ENCODE measurements around the gene PNKD. TPM values are rescaled to one million over a fixed set of nuclear protein-coding genes. Genes with fewer than 3 reads are reported as not detected.

PNKD gene
- polyA plus RNA-seq, 2 of the 4 experiments (the other 2 are of a cell fraction): 46.2 to 51.7 TPM

DNA sequence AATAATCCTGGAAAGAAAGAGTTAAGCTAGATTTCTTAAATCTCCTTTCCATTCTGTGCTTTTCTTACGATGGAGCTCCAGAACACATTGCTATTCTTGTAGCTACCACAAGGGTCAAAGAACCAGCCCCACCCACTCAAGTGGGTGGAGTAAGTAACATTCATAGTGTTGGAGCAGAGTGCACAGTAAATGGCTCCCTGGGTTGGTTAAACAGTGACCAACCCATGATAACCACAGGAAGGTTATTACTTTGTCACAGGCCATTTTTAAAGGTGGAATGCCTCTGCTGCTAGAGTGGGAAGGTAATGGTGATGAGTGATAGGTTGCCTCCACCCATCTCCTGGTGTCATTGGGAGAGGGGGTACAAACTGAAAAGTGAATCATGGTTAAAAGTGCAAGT is 39.4 kb upstream of the PNKD start (continued):
- TF ChIP-seq NR3C1 (IDR thresholded peaks at IDR 0.05) (no peak), MAZ (IDR thresholded peaks at IDR 0.05; ENCODE audit: borderline replicate concordance, low read depth, low read length) (no peak)

- ChIA-PET CTCF (no interaction called here), POLR2A (interaction anchor here (1.3 kb wide), 1 partner anchor 9 kb away, joined by 4 read pairs; no protein-coding TSS in a partner anchor)
- no peak for DNase-seq (ENCODE audit: low read depth in 1 of 2, low spot score in 1 of 2)
- peaks cover 31% of the 10 kb centered on the region for H3K4me1 ChIP-seq
- no peaks in the 10 kb centered on the region for H3K9me3 ChIP-seq
- FAIRE-seq: no peak
- no peak overlapping the region for H3K4me2 ChIP-seq
- WGBS (ENCODE audit: missing lambda C conversion rate): 88% methylated on average over 4 of the region's 4 CpGs
- TF ChIP-seq CBX2 (IDR thresholded peaks at IDR 0.05; ENCODE audit: borderline replicate concordance, low read depth): no peak
- TF ChIP-seq FOSB (CRISPR knock-in tag; IDR thresholded peaks at IDR 0.05): no peak
- TF ChIP-seq RARB (CRISPR knock-in tag; IDR thresholded peaks at IDR 0.05): no peak
- no peak for TF ChIP-seq TFCP2L1 (CRISPR knock-in tag; IDR thresholded peaks at IDR 0.05)
- no peak for TF ChIP-seq ZNF302 (CRISPR knock-in tag; IDR thresholded peaks at IDR 0.05)
- no peak for TF ChIP-seq ZC3H11A (IDR thresholded peaks at IDR 0.05)
- TF ChIP-seq, protein P1, sequence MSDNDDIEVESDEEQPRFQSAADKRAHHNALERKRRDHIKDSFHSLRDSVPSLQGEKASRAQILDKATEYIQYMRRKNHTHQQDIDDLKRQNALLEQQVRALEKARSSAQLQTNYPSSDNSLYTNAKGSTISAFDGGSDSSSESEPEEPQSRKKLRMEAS (IDR thresholded peaks at IDR 0.05): no peak
- TF ChIP-seq, protein P2, sequence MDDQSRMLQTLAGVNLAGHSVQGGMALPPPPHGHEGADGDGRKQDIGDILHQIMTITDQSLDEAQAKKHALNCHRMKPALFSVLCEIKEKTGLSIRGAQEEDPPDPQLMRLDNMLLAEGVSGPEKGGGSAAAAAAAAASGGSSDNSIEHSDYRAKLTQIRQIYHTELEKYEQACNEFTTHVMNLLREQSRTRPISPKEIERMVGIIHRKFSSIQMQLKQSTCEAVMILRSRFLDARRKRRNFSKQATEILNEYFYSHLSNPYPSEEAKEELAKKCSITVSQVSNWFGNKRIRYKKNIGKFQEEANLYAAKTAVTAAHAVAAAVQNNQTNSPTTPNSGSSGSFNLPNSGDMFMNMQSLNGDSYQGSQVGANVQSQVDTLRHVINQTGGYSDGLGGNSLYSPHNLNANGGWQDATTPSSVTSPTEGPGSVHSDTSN (IDR thresholded peaks at IDR 0.05): no peak
- no peak for TF ChIP-seq CBX8 (IDR thresholded peaks at IDR 0.05)
- no peak for TF ChIP-seq NPAS2 (CRISPR knock-in tag; IDR thresholded peaks at IDR 0.05; ENCODE audit: borderline replicate concordance)
- TF ChIP-seq, protein P3, sequence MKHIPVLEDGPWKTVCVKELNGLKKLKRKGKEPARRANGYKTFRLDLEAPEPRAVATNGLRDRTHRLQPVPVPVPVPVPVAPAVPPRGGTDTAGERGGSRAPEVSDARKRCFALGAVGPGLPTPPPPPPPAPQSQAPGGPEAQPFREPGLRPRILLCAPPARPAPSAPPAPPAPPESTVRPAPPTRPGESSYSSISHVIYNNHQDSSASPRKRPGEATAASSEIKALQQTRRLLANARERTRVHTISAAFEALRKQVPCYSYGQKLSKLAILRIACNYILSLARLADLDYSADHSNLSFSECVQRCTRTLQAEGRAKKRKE (CRISPR knock-in tag; IDR thresholded peaks at IDR 0.05; ENCODE audit: low read depth): no peak
- no peak for TF ChIP-seq RCOR1 (IDR thresholded peaks at IDR 0.05; ENCODE audit: low read depth, low read length)
- no peak for TF ChIP-seq SREBF2 (IDR thresholded peaks at IDR 0.05)
- TF ChIP-seq, protein P4, sequence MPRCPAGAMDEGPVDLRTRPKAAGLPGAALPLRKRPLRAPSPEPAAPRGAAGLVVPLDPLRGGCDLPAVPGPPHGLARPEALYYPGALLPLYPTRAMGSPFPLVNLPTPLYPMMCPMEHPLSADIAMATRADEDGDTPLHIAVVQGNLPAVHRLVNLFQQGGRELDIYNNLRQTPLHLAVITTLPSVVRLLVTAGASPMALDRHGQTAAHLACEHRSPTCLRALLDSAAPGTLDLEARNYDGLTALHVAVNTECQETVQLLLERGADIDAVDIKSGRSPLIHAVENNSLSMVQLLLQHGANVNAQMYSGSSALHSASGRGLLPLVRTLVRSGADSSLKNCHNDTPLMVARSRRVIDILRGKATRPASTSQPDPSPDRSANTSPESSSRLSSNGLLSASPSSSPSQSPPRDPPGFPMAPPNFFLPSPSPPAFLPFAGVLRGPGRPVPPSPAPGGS (IDR thresholded peaks at IDR 0.05): no peak
- no peak for TF ChIP-seq FOSL2 (IDR thresholded peaks at IDR 0.05)
- no peak for TF ChIP-seq FOSL2 (CRISPR knock-in tag; IDR thresholded peaks at IDR 0.05)
- TF ChIP-seq ZSCAN20 (CRISPR knock-in tag; IDR thresholded peaks at IDR 0.05): no peak
- no peak for ATAC-seq
- no peak overlapping the region for H3K27ac ChIP-seq
- H3K4me3 ChIP-seq: no peak overlapping the region
These were observed 36.8 kb upstream of the PNKD start for GRCh38 chr2:218233543-218233942.

GRCh38 chr2:218234521-218234920 is 35.8 kb upstream of the PNKD start:
- ChIA-PET CTCF (interaction anchor here (1.1 kb wide), 1 partner anchor 18 kb away, joined by 3 read pairs; no protein-coding TSS in a partner anchor), POLR2A (no interaction called here)
- Histone ChIP-seq H3K9me3 (no peaks in the 10 kb centered on the region), H3K4me1 (peaks cover 21% of the 10 kb centered on the region), H3K4me2 (no peak overlapping the region), H3K4me3 (no peak overlapping the region), H3K27ac (no peak overlapping the region)
- ATAC-seq (no peak), FAIRE-seq (no peak), DNase-seq (ENCODE audit: low read depth in 1 of 2, low spot score in 1 of 2) (no peak)
- WGBS (ENCODE audit: missing lambda C conversion rate): 40% methylated on average over 3 of the region's 3 CpGs
- TF ChIP-seq POLR2A (IDR thresholded peaks at IDR 0.05; ENCODE audit: low read length) (no peak), RCOR1 (IDR thresholded peaks at IDR 0.05; ENCODE audit: low read depth, low read length) (no peak), TP53 (CRISPR knock-in tag; IDR thresholded peaks at IDR 0.05) (no peak), ELK1 (IDR thresholded peaks at IDR 0.05; ENCODE audit: low read depth, low read length) (no peak), GATA3 (IDR thresholded peaks at IDR 0.05; ENCODE audit: borderline replicate concordance) (no peak), KDM5A (IDR thresholded peaks at IDR 0.05) (no peak), HES2 (IDR thresholded peaks at IDR 0.05) (no peak), NR3C1 (IDR thresholded peaks at IDR 0.05) (no peak), NPAS2 (CRISPR knock-in tag; IDR thresholded peaks at IDR 0.05; ENCODE audit: borderline replicate concordance) (no peak), EHF (CRISPR knock-in tag; IDR thresholded peaks at IDR 0.05) (no peak), HEYL (CRISPR knock-in tag; IDR thresholded peaks at IDR 0.05) (no peak), POLR2AphosphoS2 (conservative IDR thresholded peaks at IDR 0.05; ENCODE audit: low read length) (no peak), CBX2 (IDR thresholded peaks at IDR 0.05; ENCODE audit: borderline replicate concordance, low read depth) (no peak)
- TF ChIP-seq, protein P5, sequence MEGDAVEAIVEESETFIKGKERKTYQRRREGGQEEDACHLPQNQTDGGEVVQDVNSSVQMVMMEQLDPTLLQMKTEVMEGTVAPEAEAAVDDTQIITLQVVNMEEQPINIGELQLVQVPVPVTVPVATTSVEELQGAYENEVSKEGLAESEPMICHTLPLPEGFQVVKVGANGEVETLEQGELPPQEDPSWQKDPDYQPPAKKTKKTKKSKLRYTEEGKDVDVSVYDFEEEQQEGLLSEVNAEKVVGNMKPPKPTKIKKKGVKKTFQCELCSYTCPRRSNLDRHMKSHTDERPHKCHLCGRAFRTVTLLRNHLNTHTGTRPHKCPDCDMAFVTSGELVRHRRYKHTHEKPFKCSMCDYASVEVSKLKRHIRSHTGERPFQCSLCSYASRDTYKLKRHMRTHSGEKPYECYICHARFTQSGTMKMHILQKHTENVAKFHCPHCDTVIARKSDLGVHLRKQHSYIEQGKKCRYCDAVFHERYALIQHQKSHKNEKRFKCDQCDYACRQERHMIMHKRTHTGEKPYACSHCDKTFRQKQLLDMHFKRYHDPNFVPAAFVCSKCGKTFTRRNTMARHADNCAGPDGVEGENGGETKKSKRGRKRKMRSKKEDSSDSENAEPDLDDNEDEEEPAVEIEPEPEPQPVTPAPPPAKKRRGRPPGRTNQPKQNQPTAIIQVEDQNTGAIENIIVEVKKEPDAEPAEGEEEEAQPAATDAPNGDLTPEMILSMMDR (IDR thresholded peaks at IDR 0.05): no peak
- TF ChIP-seq, protein P3 (CRISPR knock-in tag; IDR thresholded peaks at IDR 0.05; ENCODE audit: low read depth): no peak
- TF ChIP-seq, protein P2 (IDR thresholded peaks at IDR 0.05): no peak
